ENCODE results near the gene PLA2G10.
"Not testable (repeated sequence)": the region's sequence is repeated elsewhere in the genome, so short reads cannot be mapped to it uniquely, and the experiment has no call there.

Gene PLA2G10

DNA sequence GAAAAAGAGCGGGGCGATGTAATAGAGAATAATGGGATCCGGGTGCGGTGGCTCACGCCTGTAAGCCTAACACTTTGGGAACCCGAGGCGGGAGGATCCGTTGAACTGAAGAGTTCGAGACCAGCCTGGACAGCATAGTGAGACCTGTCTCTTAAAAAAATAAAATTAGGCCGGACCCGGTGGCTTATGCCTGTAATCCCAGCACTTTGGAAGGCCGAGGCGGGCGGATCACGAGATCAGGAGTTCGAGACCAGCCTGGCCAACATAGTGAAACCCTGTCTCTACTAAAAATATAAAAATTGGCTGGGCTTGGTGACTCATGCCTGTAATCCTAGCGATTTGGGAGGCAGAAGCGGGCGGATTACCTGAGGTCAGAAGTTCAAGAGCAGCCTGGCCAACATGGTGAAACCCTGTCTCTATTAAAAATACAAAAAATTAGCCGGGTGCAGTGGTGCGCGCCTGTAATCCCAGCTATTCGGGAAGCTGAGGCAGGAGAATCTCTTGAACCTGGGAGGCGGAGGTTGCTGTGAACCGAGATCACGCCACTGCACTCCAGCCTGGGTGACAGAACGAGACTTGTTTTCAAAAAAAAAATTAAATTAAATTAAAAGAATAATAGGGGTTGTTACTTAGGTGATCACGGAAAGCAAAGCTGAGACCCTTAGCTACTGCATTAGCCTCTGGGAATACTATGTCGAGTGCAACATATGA lies 63.3 kb downstream of the PLA2G10 start:
- H3K9me3 ChIP-seq (ENCODE audit: control insufficient read depth, insufficient read depth, low read depth, low read length); H3K4me1 ChIP-seq (ENCODE audit: control insufficient read depth, insufficient read depth, low read length); H3K4me3 ChIP-seq (ENCODE audit: low read depth, low read length); CTCF ChIA-PET: not testable (repeated sequence)
- Histone ChIP-seq H3K27ac (ENCODE audit: extremely low read depth, low read depth, low read length) (peak overlapping the region; percentile 60), H3K36me3 (ENCODE audit: control insufficient read depth in 2 of 2, insufficient read depth in 1 of 2, low read length in 2 of 2) (peaks cover 20 to 34% of the 10 kb centered on the region in 2 experiments)
- peak; percentile 58; the same call in 1 of the 2 replicates for TF ChIP-seq ZNF121 (tag by site-specific recombination; IDR thresholded peaks at IDR 0.05)
- POLR2A ChIA-PET: interaction anchor here (0.6 to 2.0 kb wide), 9 partner anchors 9 to 1070 kb away, joined by 3 to 11 read pairs (median 3); partner anchors contain the start of gene ERCC4

DNA sequence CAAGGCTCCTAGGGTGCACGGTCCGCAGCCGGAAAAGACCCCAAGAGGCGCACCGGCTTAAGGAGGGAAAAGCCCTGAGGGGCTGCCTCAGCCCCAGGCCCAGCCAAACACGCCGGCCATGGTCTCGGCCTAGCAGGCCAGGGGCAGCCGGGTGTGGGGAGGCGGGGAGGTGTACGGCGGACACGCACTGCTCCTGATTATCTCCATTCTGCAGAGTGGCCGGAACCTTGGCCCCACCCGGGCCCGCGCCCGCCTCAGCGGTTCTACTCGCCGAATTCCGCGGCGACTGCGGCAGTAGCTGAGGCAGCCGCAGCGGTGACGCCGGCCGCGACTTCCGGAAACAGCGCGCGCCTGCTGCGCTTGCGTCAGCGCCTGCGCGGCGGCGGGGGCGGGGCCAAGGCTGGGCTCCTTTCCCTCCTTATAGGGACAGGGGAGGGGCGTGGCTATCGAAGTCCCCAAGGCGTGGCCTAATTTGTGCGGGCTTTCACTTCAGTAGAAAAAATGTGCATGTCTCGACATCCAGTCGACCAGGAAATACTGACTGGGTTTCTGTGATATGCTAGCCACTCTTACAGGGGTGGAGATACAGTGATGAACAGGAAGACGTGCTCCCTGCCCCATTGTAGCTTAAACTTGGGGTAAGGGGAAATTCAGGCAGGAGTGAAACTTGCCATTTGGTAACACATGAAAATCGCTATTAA lies 64.0 kb downstream of the PLA2G10 start, which contains the start of gene PARN:
TSS of gene PARN (minus strand) at position 342 of the 701 bp plus-strand sequence. CDS start at position 207, 135 bp downstream.
- ChIA-PET CTCF (no interaction called here), POLR2A (interaction anchor here (0.6 to 2.0 kb wide), 9 partner anchors 9 to 1070 kb away, joined by 3 to 11 read pairs (median 3); partner anchors contain the start of gene ERCC4)
- 0 out of 2 replicates have a peak, but pooled peaks cover 4% of the 10 kb centered on the region for H3K4me1 ChIP-seq (ENCODE audit: control insufficient read depth, insufficient read depth, low read length)
- peak within 1 kb of the TSS; percentile 71 for H3K4me3 ChIP-seq (ENCODE audit: low read depth, low read length)
- peaks cover 26 to 41% of the 10 kb centered on the region in 2 experiments for H3K36me3 ChIP-seq (ENCODE audit: control insufficient read depth in 2 of 2, insufficient read depth in 1 of 2, low read length in 2 of 2)
- H3K27ac ChIP-seq (ENCODE audit: extremely low read depth, low read depth, low read length): peak within 1 kb of the TSS; percentile 77
- no peaks in the 10 kb centered on the region for H3K9me3 ChIP-seq (ENCODE audit: control insufficient read depth, insufficient read depth, low read depth, low read length)
- TF ChIP-seq ZFP69B (tag by site-specific recombination; IDR thresholded peaks at IDR 0.05) (peak; percentile 80), ZNF843 (tag by site-specific recombination; IDR thresholded peaks at IDR 0.05) (0 out of 2 replicates have a peak, but pooled peaks have one; percentile 31), OSR2 (tag by site-specific recombination; IDR thresholded peaks at IDR 0.05) (peak; percentile 71), ZNF629 (tag by site-specific recombination; IDR thresholded peaks at IDR 0.05) (peak; percentile 89), ZNF76 (tag by site-specific recombination; IDR thresholded peaks at IDR 0.05; ENCODE audit: borderline replicate concordance, low read depth) (peak; percentile 52; the same call in 1 of the 2 replicates), SP7 (tag by site-specific recombination; IDR thresholded peaks at IDR 0.05) (peak; percentile 69; the same call in 1 of the 2 replicates), ZNF174 (tag by site-specific recombination; IDR thresholded peaks at IDR 0.05) (no peak), YY1 (tag by site-specific recombination; IDR thresholded peaks at IDR 0.05) (peak; percentile 81), ZNF24 (tag by site-specific recombination; IDR thresholded peaks at IDR 0.05) (peak; percentile 47; the same call in 1 of the 2 replicates), ZBTB1 (tag by site-specific recombination; IDR thresholded peaks at IDR 0.05) (0 out of 2 replicates have a peak, but pooled peaks have one; percentile 27), WT1 (tag by site-specific recombination; IDR thresholded peaks at IDR 0.05) (no peak), ZBTB48 (tag by site-specific recombination; IDR thresholded peaks at IDR 0.05) (no peak), ZNF266 (tag by site-specific recombination; IDR thresholded peaks at IDR 0.05; ENCODE audit: low read depth) (no peak), KLF8 (tag by site-specific recombination; IDR thresholded peaks at IDR 0.05) (peak; percentile 59; the same call in 1 of the 2 replicates), ZNF140 (tag by site-specific recombination; IDR thresholded peaks at IDR 0.05) (no peak), ZNF223 (tag by site-specific recombination; IDR thresholded peaks at IDR 0.05) (no peak), ZFP3 (tag by site-specific recombination; IDR thresholded peaks at IDR 0.05; ENCODE audit: low read depth) (no peak)
- TF ChIP-seq, protein P1, sequence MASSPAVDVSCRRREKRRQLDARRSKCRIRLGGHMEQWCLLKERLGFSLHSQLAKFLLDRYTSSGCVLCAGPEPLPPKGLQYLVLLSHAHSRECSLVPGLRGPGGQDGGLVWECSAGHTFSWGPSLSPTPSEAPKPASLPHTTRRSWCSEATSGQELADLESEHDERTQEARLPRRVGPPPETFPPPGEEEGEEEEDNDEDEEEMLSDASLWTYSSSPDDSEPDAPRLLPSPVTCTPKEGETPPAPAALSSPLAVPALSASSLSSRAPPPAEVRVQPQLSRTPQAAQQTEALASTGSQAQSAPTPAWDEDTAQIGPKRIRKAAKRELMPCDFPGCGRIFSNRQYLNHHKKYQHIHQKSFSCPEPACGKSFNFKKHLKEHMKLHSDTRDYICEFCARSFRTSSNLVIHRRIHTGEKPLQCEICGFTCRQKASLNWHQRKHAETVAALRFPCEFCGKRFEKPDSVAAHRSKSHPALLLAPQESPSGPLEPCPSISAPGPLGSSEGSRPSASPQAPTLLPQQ (tag by site-specific recombination; IDR thresholded peaks at IDR 0.05): peak; percentile 90
- TF ChIP-seq, protein P2, sequence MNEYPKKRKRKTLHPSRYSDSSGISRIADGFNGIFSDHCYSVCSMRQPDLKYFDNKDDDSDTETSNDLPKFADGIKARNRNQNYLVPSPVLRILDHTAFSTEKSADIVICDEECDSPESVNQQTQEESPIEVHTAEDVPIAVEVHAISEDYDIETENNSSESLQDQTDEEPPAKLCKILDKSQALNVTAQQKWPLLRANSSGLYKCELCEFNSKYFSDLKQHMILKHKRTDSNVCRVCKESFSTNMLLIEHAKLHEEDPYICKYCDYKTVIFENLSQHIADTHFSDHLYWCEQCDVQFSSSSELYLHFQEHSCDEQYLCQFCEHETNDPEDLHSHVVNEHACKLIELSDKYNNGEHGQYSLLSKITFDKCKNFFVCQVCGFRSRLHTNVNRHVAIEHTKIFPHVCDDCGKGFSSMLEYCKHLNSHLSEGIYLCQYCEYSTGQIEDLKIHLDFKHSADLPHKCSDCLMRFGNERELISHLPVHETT (tag by site-specific recombination; IDR thresholded peaks at IDR 0.05): no peak
- TF ChIP-seq, protein P3, sequence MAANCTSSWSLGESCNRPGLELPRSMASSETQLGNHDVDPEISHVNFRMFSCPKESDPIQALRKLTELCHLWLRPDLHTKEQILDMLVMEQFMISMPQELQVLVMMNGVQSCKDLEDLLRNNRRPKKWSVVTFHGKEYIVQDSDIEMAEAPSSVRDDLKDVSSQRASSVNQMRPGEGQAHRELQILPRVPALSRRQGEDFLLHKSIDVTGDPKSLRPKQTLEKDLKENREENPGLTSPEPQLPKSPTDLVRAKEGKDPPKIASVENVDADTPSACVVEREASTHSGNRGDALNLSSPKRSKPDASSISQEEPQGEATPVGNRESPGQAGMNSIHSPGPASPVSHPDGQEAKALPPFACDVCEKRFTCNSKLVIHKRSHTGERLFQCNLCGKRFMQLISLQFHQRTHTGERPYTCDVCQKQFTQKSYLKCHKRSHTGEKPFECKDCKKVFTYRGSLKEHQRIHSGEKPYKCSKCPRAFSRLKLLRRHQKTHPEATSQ (tag by site-specific recombination; IDR thresholded peaks at IDR 0.05): 0 out of 2 replicates have a peak, but pooled peaks have one; percentile 31
- TF ChIP-seq, protein P4, sequence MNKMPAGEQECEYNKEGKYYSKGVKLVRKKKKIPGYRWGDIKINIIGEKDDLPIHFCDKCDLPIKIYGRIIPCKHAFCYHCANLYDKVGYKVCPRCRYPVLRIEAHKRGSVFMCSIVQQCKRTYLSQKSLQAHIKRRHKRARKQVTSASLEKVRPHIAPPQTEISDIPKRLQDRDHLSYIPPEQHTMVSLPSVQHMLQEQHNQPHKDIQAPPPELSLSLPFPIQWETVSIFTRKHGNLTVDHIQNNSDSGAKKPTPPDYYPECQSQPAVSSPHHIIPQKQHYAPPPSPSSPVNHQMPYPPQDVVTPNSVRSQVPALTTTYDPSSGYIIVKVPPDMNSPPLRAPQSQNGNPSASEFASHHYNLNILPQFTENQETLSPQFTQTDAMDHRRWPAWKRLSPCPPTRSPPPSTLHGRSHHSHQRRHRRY (tag by site-specific recombination; IDR thresholded peaks at IDR 0.05): no peak
- TF ChIP-seq, protein P5, sequence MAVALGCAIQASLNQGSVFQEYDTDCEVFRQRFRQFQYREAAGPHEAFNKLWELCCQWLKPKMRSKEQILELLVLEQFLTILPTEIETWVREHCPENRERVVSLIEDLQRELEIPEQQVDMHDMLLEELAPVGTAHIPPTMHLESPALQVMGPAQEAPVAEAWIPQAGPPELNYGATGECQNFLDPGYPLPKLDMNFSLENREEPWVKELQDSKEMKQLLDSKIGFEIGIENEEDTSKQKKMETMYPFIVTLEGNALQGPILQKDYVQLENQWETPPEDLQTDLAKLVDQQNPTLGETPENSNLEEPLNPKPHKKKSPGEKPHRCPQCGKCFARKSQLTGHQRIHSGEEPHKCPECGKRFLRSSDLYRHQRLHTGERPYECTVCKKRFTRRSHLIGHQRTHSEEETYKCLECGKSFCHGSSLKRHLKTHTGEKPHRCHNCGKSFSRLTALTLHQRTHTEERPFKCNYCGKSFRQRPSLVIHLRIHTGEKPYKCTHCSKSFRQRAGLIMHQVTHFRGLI (tag by site-specific recombination; IDR thresholded peaks at IDR 0.05): peak; percentile 10; the same call in 1 of the 2 replicates
- TF ChIP-seq, protein P6, sequence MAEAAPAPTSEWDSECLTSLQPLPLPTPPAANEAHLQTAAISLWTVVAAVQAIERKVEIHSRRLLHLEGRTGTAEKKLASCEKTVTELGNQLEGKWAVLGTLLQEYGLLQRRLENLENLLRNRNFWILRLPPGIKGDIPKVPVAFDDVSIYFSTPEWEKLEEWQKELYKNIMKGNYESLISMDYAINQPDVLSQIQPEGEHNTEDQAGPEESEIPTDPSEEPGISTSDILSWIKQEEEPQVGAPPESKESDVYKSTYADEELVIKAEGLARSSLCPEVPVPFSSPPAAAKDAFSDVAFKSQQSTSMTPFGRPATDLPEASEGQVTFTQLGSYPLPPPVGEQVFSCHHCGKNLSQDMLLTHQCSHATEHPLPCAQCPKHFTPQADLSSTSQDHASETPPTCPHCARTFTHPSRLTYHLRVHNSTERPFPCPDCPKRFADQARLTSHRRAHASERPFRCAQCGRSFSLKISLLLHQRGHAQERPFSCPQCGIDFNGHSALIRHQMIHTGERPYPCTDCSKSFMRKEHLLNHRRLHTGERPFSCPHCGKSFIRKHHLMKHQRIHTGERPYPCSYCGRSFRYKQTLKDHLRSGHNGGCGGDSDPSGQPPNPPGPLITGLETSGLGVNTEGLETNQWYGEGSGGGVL (tag by site-specific recombination; IDR thresholded peaks at IDR 0.05): no peak

Data from HEK293 (cell line).